ENCODE measurements around the gene NUBP2.

DNA sequence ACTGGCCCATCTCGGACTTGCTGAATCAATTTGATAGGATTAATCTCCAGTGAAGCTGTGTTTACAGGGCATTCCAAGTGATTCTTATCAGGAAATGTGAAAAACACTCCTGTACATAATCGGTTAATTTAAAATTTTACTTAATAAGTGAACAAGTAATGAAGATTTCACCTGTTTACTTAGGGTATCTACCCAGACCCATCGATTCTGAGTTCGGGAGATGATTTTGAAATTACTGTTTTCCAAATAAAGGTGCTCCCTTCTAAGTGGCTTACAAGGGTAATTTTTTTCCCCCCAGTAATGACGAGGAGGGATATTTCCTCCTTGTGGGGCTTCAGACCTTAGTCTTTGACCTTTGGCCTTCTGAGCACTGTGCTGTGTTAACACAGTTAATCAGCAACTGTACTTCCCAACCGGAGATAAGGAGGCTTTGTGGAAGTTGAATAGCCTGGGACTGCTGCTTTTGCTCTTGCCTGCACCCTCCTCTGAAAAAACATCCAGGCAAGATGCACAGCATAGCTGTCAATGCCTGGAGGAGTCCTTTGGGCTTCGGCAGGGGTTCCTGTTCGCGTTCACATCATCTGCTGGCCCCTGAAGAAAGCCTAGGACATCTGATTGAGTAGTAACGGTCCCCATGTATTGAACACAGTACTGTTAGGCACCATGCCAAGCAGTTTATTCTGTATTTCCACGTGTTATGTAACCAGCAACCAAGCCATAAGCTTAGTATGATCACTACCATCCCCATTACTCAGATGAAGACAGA lies 46.1 kb downstream of the NUBP2 start:
- TF ChIP-seq YY1 (IDR thresholded peaks at IDR 0.05; ENCODE audit: extremely low read depth, insufficient replicate concordance, low read depth, low read length) (no peak), POLR2AphosphoS5 (IDR thresholded peaks at IDR 0.05; ENCODE audit: low read depth, low read length) (no peak), POLR2A (IDR thresholded peaks at IDR 0.05; ENCODE audit: borderline replicate concordance, extremely low read depth, insufficient read depth, insufficient read length) (no peak), EZH2 (IDR thresholded peaks at IDR 0.05) (no peak)
- TF ChIP-seq, protein P1, sequence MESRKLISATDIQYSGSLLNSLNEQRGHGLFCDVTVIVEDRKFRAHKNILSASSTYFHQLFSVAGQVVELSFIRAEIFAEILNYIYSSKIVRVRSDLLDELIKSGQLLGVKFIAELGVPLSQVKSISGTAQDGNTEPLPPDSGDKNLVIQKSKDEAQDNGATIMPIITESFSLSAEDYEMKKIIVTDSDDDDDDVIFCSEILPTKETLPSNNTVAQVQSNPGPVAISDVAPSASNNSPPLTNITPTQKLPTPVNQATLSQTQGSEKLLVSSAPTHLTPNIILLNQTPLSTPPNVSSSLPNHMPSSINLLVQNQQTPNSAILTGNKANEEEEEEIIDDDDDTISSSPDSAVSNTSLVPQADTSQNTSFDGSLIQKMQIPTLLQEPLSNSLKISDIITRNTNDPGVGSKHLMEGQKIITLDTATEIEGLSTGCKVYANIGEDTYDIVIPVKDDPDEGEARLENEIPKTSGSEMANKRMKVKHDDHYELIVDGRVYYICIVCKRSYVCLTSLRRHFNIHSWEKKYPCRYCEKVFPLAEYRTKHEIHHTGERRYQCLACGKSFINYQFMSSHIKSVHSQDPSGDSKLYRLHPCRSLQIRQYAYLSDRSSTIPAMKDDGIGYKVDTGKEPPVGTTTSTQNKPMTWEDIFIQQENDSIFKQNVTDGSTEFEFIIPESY (IDR thresholded peaks at IDR 0.05; ENCODE audit: extremely low read depth, insufficient replicate concordance, low read length), result no peak
- TF ChIP-seq, protein P2, sequence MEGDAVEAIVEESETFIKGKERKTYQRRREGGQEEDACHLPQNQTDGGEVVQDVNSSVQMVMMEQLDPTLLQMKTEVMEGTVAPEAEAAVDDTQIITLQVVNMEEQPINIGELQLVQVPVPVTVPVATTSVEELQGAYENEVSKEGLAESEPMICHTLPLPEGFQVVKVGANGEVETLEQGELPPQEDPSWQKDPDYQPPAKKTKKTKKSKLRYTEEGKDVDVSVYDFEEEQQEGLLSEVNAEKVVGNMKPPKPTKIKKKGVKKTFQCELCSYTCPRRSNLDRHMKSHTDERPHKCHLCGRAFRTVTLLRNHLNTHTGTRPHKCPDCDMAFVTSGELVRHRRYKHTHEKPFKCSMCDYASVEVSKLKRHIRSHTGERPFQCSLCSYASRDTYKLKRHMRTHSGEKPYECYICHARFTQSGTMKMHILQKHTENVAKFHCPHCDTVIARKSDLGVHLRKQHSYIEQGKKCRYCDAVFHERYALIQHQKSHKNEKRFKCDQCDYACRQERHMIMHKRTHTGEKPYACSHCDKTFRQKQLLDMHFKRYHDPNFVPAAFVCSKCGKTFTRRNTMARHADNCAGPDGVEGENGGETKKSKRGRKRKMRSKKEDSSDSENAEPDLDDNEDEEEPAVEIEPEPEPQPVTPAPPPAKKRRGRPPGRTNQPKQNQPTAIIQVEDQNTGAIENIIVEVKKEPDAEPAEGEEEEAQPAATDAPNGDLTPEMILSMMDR (IDR thresholded peaks at IDR 0.05 in 2 of 3, conservative IDR thresholded peaks at IDR 0.05 in 1 of 3; ENCODE audit: borderline replicate concordance in 1 of 3, insufficient read depth in 1 of 3, low read depth in 2 of 3, low read length in 2 of 3), result no peak
